Aorta (tissue), 5 donors: Measurements from ENCODE around the gene ACVR1B. TPM values are rescaled to one million over a fixed set of nuclear protein-coding genes. Genes with fewer than 3 reads are reported as not detected.

Experiments
- ATAC-seq: fragments of 200-7000 bp; cut with Tn5 transposase; one replicate; pipeline ENCODE4 v1.9.1; 2022; ENCODE audit warnings: moderate library complexity; ENCODE audit not compliant: low FRiP score
- DNase-seq, 2 donors: peaks; one replicate each; pipeline ENCODE4 v3.0.0-alpha.2; 2020
- H3K27ac ChIP-seq, 2 donors: one replicate each; pipeline ENCODE4 v1.5.1; 2013; ENCODE audit warnings: low read length in 2 of 2, mild to moderate bottlenecking in 2 of 2, moderate library complexity in 2 of 2, control low read depth in 1 of 2, inconsistent platforms in 1 of 2, low read depth in 1 of 2
- H3K27me3 ChIP-seq, 2 donors: one replicate each; pipeline ENCODE4 v1.6.1; 2013; ENCODE audit warnings: control low read depth in 1 of 2, low read length in 1 of 2, mild to moderate bottlenecking in 1 of 2, moderate library complexity in 1 of 2; ENCODE audit not compliant: insufficient read depth in 2 of 2, control insufficient read depth in 1 of 2
- H3K36me3 ChIP-seq, 2 donors: one replicate each; pipeline ENCODE4 v1.6.1; 2013; ENCODE audit warnings: control low read depth in 1 of 2, low read length in 1 of 2, mild to moderate bottlenecking in 1 of 2; ENCODE audit not compliant: insufficient read depth in 2 of 2, control insufficient read depth in 1 of 2
- H3K4me1 ChIP-seq, 2 donors: one replicate each; pipeline ENCODE4 v1.6.1; 2013; ENCODE audit warnings: low read length in 2 of 2, control low read depth in 1 of 2, mild to moderate bottlenecking in 1 of 2, moderate library complexity in 1 of 2; ENCODE audit not compliant: insufficient read depth in 2 of 2, control insufficient read depth in 1 of 2
- H3K4me3 ChIP-seq, 2 donors: one replicate each; pipeline ENCODE4 v1.5.1; 2013; ENCODE audit warnings: low read length in 2 of 2, control low read depth in 1 of 2, mild to moderate bottlenecking in 1 of 2
- H3K9me3 ChIP-seq: one replicate; pipeline ENCODE4 v1.6.1; 2013; ENCODE audit warnings: mild to moderate bottlenecking, low read length; ENCODE audit not compliant: control insufficient read depth
- WGBS, 2 donors: extraction: QIAGEN DNeasy Blood & Tissue Kit; methylation state at CpG; one replicate each; pipeline ENCODE4 v1.1.7; 2013; 5-methylcytosine and 5-hydroxymethylcytosine counted together
- intact Hi-C, 2 donors: fragments of 100-400 bp; cut with DNase I; formaldehyde crosslinking; loops; one replicate each; pipeline versions ENCODE4 v1.14.2 to v1.15.0; 2022
- polyA plus RNA-seq, 2 donors: library from polyadenylated mRNA; stranded (reverse); fragments of 200-250 nt; gene quantifications; one replicate each; pipeline ENCODE4 v1.2.3, GENCODE V29; 2013
- total RNA-seq, 2 donors: library from RNA; stranded (reverse); fragmentation: NEBNext Ultra II Directional; extraction: Animal tissue kit (Norgen Biotek cat#: 25700); gene quantifications; one replicate each; pipeline ENCODE4 v1.2.1, GENCODE V29; 2021
- donor health status: healthy with polysubstance abuse.
- donor health status: Bipolar disorder and iron deficiency.
- donor health status: DM: no; HTN: no; CAD: no.
- donor health status: DM: no; HTN: no; CAD: no.
- donor health status: DM: yes; HTN: yes; CAD: no.

ACVR1B gene
- total and polyA plus RNA-seq, 4 donors, result 2.3 to 24.5 (median 15.4) TPM

GRCh38 chr12:51908876-51909592, 42.5 kb upstream of the ACVR1B start:
- ATAC-seq (no peak), DNase-seq (peak in 1 of 2 donors; percentile 13)
- Histone ChIP-seq H3K27me3 (no peaks in the 10 kb centered on the region), H3K4me1 (no peaks in the 10 kb centered on the region), H3K4me3 (no peak overlapping the region), H3K36me3 (no peaks in the 10 kb centered on the region), H3K27ac (no peak overlapping the region), H3K9me3 (no peaks in the 10 kb centered on the region)
- intact Hi-C loops, result no loop called here
- 87 to 90% methylated on average over 9 of the region's 9 CpGs for WGBS, 2 donors

GRCh38 chr12:51910168-51910567, 41.3 kb upstream of the ACVR1B start:
- Histone ChIP-seq H3K4me3 (no peak overlapping the region), H3K9me3 (no peaks in the 10 kb centered on the region), H3K27me3 (no peaks in the 10 kb centered on the region), H3K4me1 (no peaks in the 10 kb centered on the region), H3K36me3 (no peaks in the 10 kb centered on the region), H3K27ac (no peak overlapping the region)
- ATAC-seq, result no peak
- DNase-seq, result peak in 1 of 2 donors; percentile 49
- WGBS, 2 donors, result 46 to 58% methylated on average over 6 of the region's 6 CpGs
- intact Hi-C loops, result no loop called here

- peak; percentile 13 to 55 for DNase-seq
These were observed 40.8 kb upstream of the ACVR1B start for GRCh38 chr12:51910691-51911090.

GRCh38 chr12:51911307-51911706, 40.2 kb upstream of the ACVR1B start:
- H3K4me3 ChIP-seq, result no peak overlapping the region
- DNase-seq (peak; percentile 26 to 71), ATAC-seq (no peak)
- no peaks in the 10 kb centered on the region for H3K9me3 ChIP-seq
- no peaks in the 10 kb centered on the region for H3K36me3 ChIP-seq
- H3K4me1 ChIP-seq, result no peaks in the 10 kb centered on the region
- 90 to 92% methylated on average over 6 of the region's 6 CpGs for WGBS, 2 donors
- intact Hi-C loops, result no loop called here
- H3K27me3 ChIP-seq, result no peaks in the 10 kb centered on the region
- no peak overlapping the region for H3K27ac ChIP-seq

More at GRCh38 chr12:51910691-51911090, 40.8 kb upstream of the ACVR1B start:
- no peaks in the 10 kb centered on the region for H3K36me3 ChIP-seq
- H3K27ac ChIP-seq, result no peak overlapping the region
- H3K9me3 ChIP-seq, result no peaks in the 10 kb centered on the region
- intact Hi-C loops, result no loop called here
- ATAC-seq, result no peak
- H3K4me1 ChIP-seq, result no peaks in the 10 kb centered on the region
- 72 to 77% methylated on average over 3 of the region's 3 CpGs for WGBS, 2 donors
- H3K4me3 ChIP-seq, result no peak overlapping the region
- no peaks in the 10 kb centered on the region for H3K27me3 ChIP-seq

GRCh38 chr12:51911788-51912711, 39.4 kb upstream of the ACVR1B start:
- WGBS, 2 donors, result 68 to 74% methylated on average over 8 of the region's 8 CpGs

GRCh38 chr12:51913071-51914033, 38.1 kb upstream of the ACVR1B start:
- no peaks in the 10 kb centered on the region for H3K9me3 ChIP-seq
- DNase-seq, result peak; percentile 49 to 78
- intact Hi-C loops, result no loop called here
- WGBS, 2 donors, result 88% methylated on average over 30 of the region's 30 CpGs
- no peak overlapping the region for H3K4me3 ChIP-seq
- no peak for ATAC-seq
- H3K36me3 ChIP-seq, result no peaks in the 10 kb centered on the region
- H3K27me3 ChIP-seq, result no peaks in the 10 kb centered on the region
- no peaks in the 10 kb centered on the region for H3K4me1 ChIP-seq
- H3K27ac ChIP-seq, result no peak overlapping the region

More at GRCh38 chr12:51911788-51912711, 39.4 kb upstream of the ACVR1B start:
- Histone ChIP-seq H3K9me3 (no peaks in the 10 kb centered on the region), H3K4me3 (no peak overlapping the region), H3K27me3 (no peaks in the 10 kb centered on the region), H3K27ac (no peak overlapping the region), H3K4me1 (no peaks in the 10 kb centered on the region), H3K36me3 (no peaks in the 10 kb centered on the region)
- ATAC-seq, result peak; percentile 31
- peak; percentile 71 to 78 for DNase-seq
- intact Hi-C loops, result no loop called here

GRCh38 chr12:51914034-51914923, 37.2 kb upstream of the ACVR1B start:
- Histone ChIP-seq H3K4me1 (no peaks in the 10 kb centered on the region), H3K27ac (no peak overlapping the region), H3K9me3 (no peaks in the 10 kb centered on the region), H3K27me3 (no peaks in the 10 kb centered on the region), H3K36me3 (no peaks in the 10 kb centered on the region), H3K4me3 (no peak overlapping the region)
- DNase-seq (peak; percentile 47 to 75), ATAC-seq (no peak)
- intact Hi-C loops, result no loop called here
- WGBS, 2 donors, result 84 to 86% methylated on average over 17 of the region's 17 CpGs
